ENCODE data around the gene NLK.

Gene NLK

GRCh38 chr17:28120766-28121165 is 78.3 kb downstream of the NLK start:
- Histone ChIP-seq H3K27ac (ENCODE audit: insufficient read depth, low read depth, low read length, poor library complexity, severe bottlenecking) (no peak overlapping the region), H3K9me3 (ENCODE audit: control insufficient read depth, low read length) (no peaks in the 10 kb centered on the region), H3K27me3 (ENCODE audit: control insufficient read depth, insufficient read depth, low read length, poor library complexity, severe bottlenecking) (no peaks in the 10 kb centered on the region), H3K4me1 (ENCODE audit: control insufficient read depth, insufficient read depth, low read length) (no peaks in the 10 kb centered on the region), H3K4me3 (ENCODE audit: insufficient read depth, low read depth, low read length) (no peak overlapping the region), H3K36me3 (ENCODE audit: control insufficient read depth, insufficient read depth, low read length) (peaks cover 3% of the 10 kb centered on the region)
- WGBS, 2 experiments = 100% methylated on average over 1 of the region's 1 CpG

- 100% methylated on average over 1 of the region's 1 CpG for whole genome bisulfite sequencing, 2 experiments
- Histone ChIP-seq H3K9me3 (ENCODE audit: control insufficient read depth, low read length) (no peaks in the 10 kb centered on the region), H3K4me1 (ENCODE audit: control insufficient read depth, insufficient read depth, low read length) (no peaks in the 10 kb centered on the region), H3K27me3 (ENCODE audit: control insufficient read depth, insufficient read depth, low read length, poor library complexity, severe bottlenecking) (no peaks in the 10 kb centered on the region), H3K4me3 (ENCODE audit: insufficient read depth, low read depth, low read length) (no peak overlapping the region), H3K27ac (ENCODE audit: insufficient read depth, low read depth, low read length, poor library complexity, severe bottlenecking) (no peak overlapping the region), H3K36me3 (ENCODE audit: control insufficient read depth, insufficient read depth, low read length) (peaks cover 3% of the 10 kb centered on the region)
These were observed 82.5 kb downstream of the NLK start for GRCh38 chr17:28124962-28125361.

DNA sequence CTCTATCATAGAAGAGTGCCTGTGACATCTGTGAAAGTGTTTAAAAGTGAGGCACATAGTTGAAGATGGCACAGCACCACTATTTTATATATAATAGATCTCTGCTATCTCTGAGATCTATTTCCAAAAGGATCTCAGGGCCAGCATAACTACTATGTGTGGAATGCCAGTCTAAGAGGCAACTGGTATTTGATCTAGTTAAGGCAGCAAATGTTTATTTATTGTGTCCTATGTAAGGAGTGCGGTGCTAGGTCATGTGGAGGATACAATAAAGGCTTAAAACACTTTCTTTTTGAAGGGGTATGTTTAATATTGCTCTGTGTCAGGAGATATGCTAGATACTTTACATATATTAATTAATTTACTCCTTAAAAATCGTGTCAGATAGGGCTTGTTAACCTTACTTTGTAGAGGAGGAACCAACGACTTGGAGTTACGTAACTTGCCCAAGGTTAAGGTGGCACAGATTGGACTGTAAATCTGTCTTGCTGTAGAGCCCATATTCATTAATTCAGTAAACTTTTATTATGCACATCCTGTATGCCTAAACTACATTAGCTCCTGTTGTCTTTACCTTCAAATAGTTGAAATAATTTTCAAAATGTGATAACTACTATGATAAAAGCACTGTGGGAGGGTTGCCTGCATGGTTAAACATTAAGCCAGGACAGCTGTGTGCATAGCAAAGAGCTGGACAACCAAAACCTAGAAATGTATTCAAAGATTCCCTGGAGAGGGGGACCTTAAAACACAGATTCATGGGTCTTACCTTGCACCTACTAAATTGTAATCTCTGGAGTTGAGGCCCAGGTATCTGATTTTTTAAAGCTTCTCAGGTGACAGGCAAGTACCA is 83.3 kb downstream of the NLK start:
- H3K27ac ChIP-seq (ENCODE audit: insufficient read depth, low read depth, low read length, poor library complexity, severe bottlenecking) = no peak overlapping the region
- no peaks in the 10 kb centered on the region for H3K27me3 ChIP-seq (ENCODE audit: control insufficient read depth, insufficient read depth, low read length, poor library complexity, severe bottlenecking)
- peaks cover 3% of the 10 kb centered on the region for H3K36me3 ChIP-seq (ENCODE audit: control insufficient read depth, insufficient read depth, low read length)
- H3K4me3 ChIP-seq (ENCODE audit: insufficient read depth, low read depth, low read length) = no peak overlapping the region
- 92 to 98% methylated on average over 4 of the region's 4 CpGs for WGBS, 2 experiments
- no peaks in the 10 kb centered on the region for H3K4me1 ChIP-seq (ENCODE audit: control insufficient read depth, insufficient read depth, low read length)
- H3K9me3 ChIP-seq (ENCODE audit: control insufficient read depth, low read length) = no peaks in the 10 kb centered on the region

DNA sequence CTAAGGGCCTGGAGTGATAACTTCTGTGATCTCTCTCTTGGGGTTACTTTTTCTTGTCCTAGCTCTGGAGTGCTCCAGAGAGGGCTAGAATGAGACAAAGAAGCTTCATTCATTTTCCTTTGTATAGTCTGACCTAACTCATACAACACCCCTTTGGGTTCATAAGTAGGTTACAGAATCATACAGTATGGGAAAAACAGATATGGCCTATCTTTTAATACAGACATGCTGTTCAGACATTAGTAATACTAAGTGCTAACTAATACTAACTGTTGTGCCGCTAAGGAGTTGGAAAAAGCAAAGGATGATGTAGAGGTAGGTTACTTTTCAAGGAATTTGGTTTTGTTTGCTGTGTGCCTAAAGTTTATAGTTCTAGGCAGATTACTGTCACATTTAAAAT is 84.7 kb downstream of the NLK start:
- Histone ChIP-seq H3K4me3 (ENCODE audit: insufficient read depth, low read depth, low read length) (no peak overlapping the region), H3K36me3 (ENCODE audit: control insufficient read depth, insufficient read depth, low read length) (peaks cover 3% of the 10 kb centered on the region), H3K27me3 (ENCODE audit: control insufficient read depth, insufficient read depth, low read length, poor library complexity, severe bottlenecking) (no peaks in the 10 kb centered on the region), H3K27ac (ENCODE audit: insufficient read depth, low read depth, low read length, poor library complexity, severe bottlenecking) (no peak overlapping the region), H3K4me1 (ENCODE audit: control insufficient read depth, insufficient read depth, low read length) (no peaks in the 10 kb centered on the region), H3K9me3 (ENCODE audit: control insufficient read depth, low read length) (no peaks in the 10 kb centered on the region)
- 89 to 100% methylated on average over 1 of the region's 1 CpG for WGBS, 2 experiments

DNA sequence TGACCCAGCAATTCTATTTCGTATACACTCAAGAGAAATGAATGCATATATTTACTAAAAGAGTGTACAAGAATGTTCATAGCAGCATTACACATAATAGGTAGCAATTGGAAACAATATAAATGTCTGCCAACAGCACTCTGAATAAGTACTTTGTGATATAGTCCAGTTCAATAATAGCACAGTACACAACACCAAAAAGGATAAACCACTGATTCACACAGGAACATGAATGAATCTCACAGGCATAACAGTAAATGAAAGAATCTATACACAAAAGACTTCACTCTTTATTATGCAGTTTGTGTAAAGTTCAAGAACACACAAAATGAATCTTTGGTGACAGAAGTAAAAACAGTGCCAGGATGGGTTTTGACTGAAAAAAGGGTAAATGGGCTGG is 86.3 kb downstream of the NLK start:
- H3K27ac ChIP-seq (ENCODE audit: insufficient read depth, low read depth, low read length, poor library complexity, severe bottlenecking) = no peak overlapping the region
- H3K4me1 ChIP-seq (ENCODE audit: control insufficient read depth, insufficient read depth, low read length) = no peaks in the 10 kb centered on the region
- H3K9me3 ChIP-seq (ENCODE audit: control insufficient read depth, low read length) = no peaks in the 10 kb centered on the region
- no peak overlapping the region for H3K4me3 ChIP-seq (ENCODE audit: insufficient read depth, low read depth, low read length)
- H3K36me3 ChIP-seq (ENCODE audit: control insufficient read depth, insufficient read depth, low read length) = peaks cover 6% of the 10 kb centered on the region
- 100% methylated on average over 1 of the region's 1 CpG; no CpG with 5 or more reads in 1 of the 2 experiments for WGBS, 2 experiments
- H3K27me3 ChIP-seq (ENCODE audit: control insufficient read depth, insufficient read depth, low read length, poor library complexity, severe bottlenecking) = no peaks in the 10 kb centered on the region

- 95 to 100% methylated on average over 2 of the region's 2 CpGs for WGBS, 2 experiments
- H3K36me3 ChIP-seq (ENCODE audit: control insufficient read depth, insufficient read depth, low read length) = peaks cover 3% of the 10 kb centered on the region
- no peaks in the 10 kb centered on the region for H3K4me1 ChIP-seq (ENCODE audit: control insufficient read depth, insufficient read depth, low read length)
- no peak overlapping the region for H3K27ac ChIP-seq (ENCODE audit: insufficient read depth, low read depth, low read length, poor library complexity, severe bottlenecking)
- no peak overlapping the region for H3K4me3 ChIP-seq (ENCODE audit: insufficient read depth, low read depth, low read length)
- no peaks in the 10 kb centered on the region for H3K27me3 ChIP-seq (ENCODE audit: control insufficient read depth, insufficient read depth, low read length, poor library complexity, severe bottlenecking)
- H3K9me3 ChIP-seq (ENCODE audit: control insufficient read depth, low read length) = no peaks in the 10 kb centered on the region
These were observed 88.0 kb downstream of the NLK start for GRCh38 chr17:28130472-28130871.

GRCh38 chr17:28131599-28131998 is 89.1 kb downstream of the NLK start:
- Histone ChIP-seq H3K9me3 (ENCODE audit: control insufficient read depth, low read length) (no peaks in the 10 kb centered on the region), H3K36me3 (ENCODE audit: control insufficient read depth, insufficient read depth, low read length) (peaks cover 3% of the 10 kb centered on the region), H3K27ac (ENCODE audit: insufficient read depth, low read depth, low read length, poor library complexity, severe bottlenecking) (no peak overlapping the region), H3K4me3 (ENCODE audit: insufficient read depth, low read depth, low read length) (no peak overlapping the region), H3K4me1 (ENCODE audit: control insufficient read depth, insufficient read depth, low read length) (no peaks in the 10 kb centered on the region), H3K27me3 (ENCODE audit: control insufficient read depth, insufficient read depth, low read length, poor library complexity, severe bottlenecking) (no peaks in the 10 kb centered on the region)
- 80 to 100% methylated on average over 1 to 4 of the region's 4 CpGs for WGBS, 2 experiments

GRCh38 chr17:28133562-28133970 is 91.1 kb downstream of the NLK start:
- H3K9me3 ChIP-seq (ENCODE audit: control insufficient read depth, low read length) = no peaks in the 10 kb centered on the region
- H3K4me3 ChIP-seq (ENCODE audit: insufficient read depth, low read depth, low read length) = no peak overlapping the region
- H3K27me3 ChIP-seq (ENCODE audit: control insufficient read depth, insufficient read depth, low read length, poor library complexity, severe bottlenecking) = no peaks in the 10 kb centered on the region
- no peaks in the 10 kb centered on the region for H3K4me1 ChIP-seq (ENCODE audit: control insufficient read depth, insufficient read depth, low read length)
- no peak overlapping the region for H3K27ac ChIP-seq (ENCODE audit: insufficient read depth, low read depth, low read length, poor library complexity, severe bottlenecking)
- peaks cover 3% of the 10 kb centered on the region for H3K36me3 ChIP-seq (ENCODE audit: control insufficient read depth, insufficient read depth, low read length)

DNA sequence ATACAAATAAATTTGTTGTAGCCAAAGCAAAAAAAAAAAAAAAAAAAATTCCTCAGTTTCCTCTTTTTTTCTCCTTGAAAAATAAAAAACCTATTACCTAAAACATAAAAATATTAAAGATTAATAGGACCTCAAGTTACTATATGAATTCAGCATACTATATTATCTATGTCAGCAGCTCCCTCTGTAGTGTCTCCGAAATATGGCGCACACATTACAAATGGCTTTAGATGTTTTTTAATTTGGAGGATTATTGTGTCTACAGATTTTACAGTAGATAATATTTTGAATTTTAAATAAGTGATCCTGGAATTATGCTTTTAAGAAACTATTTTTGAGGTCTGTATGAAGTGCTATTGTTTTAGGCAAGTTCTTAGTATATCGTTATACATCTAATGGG is 94.4 kb downstream of the NLK start:
- no peaks in the 10 kb centered on the region for H3K9me3 ChIP-seq (ENCODE audit: control insufficient read depth, low read length)
- peaks cover 1% of the 10 kb centered on the region for H3K4me1 ChIP-seq (ENCODE audit: control insufficient read depth, insufficient read depth, low read length)
- no peaks in the 10 kb centered on the region for H3K27me3 ChIP-seq (ENCODE audit: control insufficient read depth, insufficient read depth, low read length, poor library complexity, severe bottlenecking)
- 90 to 100% methylated on average over 3 of the region's 3 CpGs for WGBS, 2 experiments
- H3K36me3 ChIP-seq (ENCODE audit: control insufficient read depth, insufficient read depth, low read length) = peaks cover 3% of the 10 kb centered on the region
- H3K4me3 ChIP-seq (ENCODE audit: insufficient read depth, low read depth, low read length) = no peak overlapping the region
- no peak overlapping the region for H3K27ac ChIP-seq (ENCODE audit: insufficient read depth, low read depth, low read length, poor library complexity, severe bottlenecking)

GRCh38 chr17:28139822-28140221 is 97.3 kb downstream of the NLK start:
- H3K9me3 ChIP-seq (ENCODE audit: control insufficient read depth, low read length) = no peaks in the 10 kb centered on the region
- no peaks in the 10 kb centered on the region for H3K36me3 ChIP-seq (ENCODE audit: control insufficient read depth, insufficient read depth, low read length)
- peaks cover 8% of the 10 kb centered on the region for H3K4me1 ChIP-seq (ENCODE audit: control insufficient read depth, insufficient read depth, low read length)
- no peak overlapping the region for H3K4me3 ChIP-seq (ENCODE audit: insufficient read depth, low read depth, low read length)
- no peak overlapping the region for H3K27ac ChIP-seq (ENCODE audit: insufficient read depth, low read depth, low read length, poor library complexity, severe bottlenecking)
- no peaks in the 10 kb centered on the region for H3K27me3 ChIP-seq (ENCODE audit: control insufficient read depth, insufficient read depth, low read length, poor library complexity, severe bottlenecking)
- WGBS, 2 experiments = 85 to 90% methylated on average over 1 of the region's 1 CpG

Measured in ectodermal cell (in vitro differentiated cells).